Astrocyte of the cerebellum (primary cell): Measurements from ENCODE around the gene ITPR2.
"Not testable (repeated sequence)": the region's sequence is repeated elsewhere in the genome, so short reads cannot be mapped to it uniquely, and the experiment has no call there.

Experiments used
- DNase-seq: peaks from one replicate; pipeline ENCODE4 v3.0.0-alpha.2; 2011; ENCODE audit warnings: low read depth
- H3K4me3 ChIP-seq: 2 replicates; pipeline ENCODE4 v1.5.1; 2011; ENCODE audit warnings: mild to moderate bottlenecking, low read depth, low read length, moderate library complexity
- CTCF ChIP-seq: IDR thresholded peaks from 2 replicates; pipeline ENCODE4 v1.5.1; 2012; ENCODE audit warnings: low read length, low read depth, moderate library complexity, mild to moderate bottlenecking; ENCODE audit errors: missing control alignments
- in situ Hi-C: cut with HindIII; loops from 2 replicates; pipeline ENCODE4 v1.10.0; 2017; ENCODE audit warnings: low sequenced_read_pairs

Gene ITPR2

GRCh38 chr12:26841085-26841484 is 8.1 kb upstream of the ITPR2 start:
- TF ChIP-seq CTCF, result no peak
- in situ Hi-C loops, result no loop called here
- no peak for DNase-seq
- H3K4me3 ChIP-seq, result no peak overlapping the region

GRCh38 chr12:26839512-26839911 is 6.5 kb upstream of the ITPR2 start:
- DNase-seq, result no peak
- no peak for TF ChIP-seq CTCF
- H3K4me3 ChIP-seq, result no peak overlapping the region
- in situ Hi-C loops, result no loop called here

- DNase-seq, result no peak
- in situ Hi-C loops, result no loop called here
- no peak for TF ChIP-seq CTCF
- H3K4me3 ChIP-seq, result no peak overlapping the region
Measured at GRCh38 chr12:26838888-26839416, 6.0 kb upstream of the ITPR2 start.

- in situ Hi-C loops, result no loop called here
- no peak for TF ChIP-seq CTCF
Measured at GRCh38 chr12:26836201-26836600, 3.2 kb upstream of the ITPR2 start.

GRCh38 chr12:26834503-26835060 is 1.6 kb upstream of the ITPR2 start:
- H3K4me3 ChIP-seq, DNase-seq, in situ Hi-C loops: not testable (repeated sequence)

More at GRCh38 chr12:26836201-26836600, 3.2 kb upstream of the ITPR2 start:
- H3K4me3 ChIP-seq, result no peak overlapping the region
- no peak for DNase-seq

GRCh38 chr12:26833743-26834490 is 923 bp upstream of the ITPR2 start:
- in situ Hi-C loops, result no loop called here
- peak overlapping the region; percentile 87 for H3K4me3 ChIP-seq
- no peak for DNase-seq
- no peak for TF ChIP-seq CTCF
